ENCODE results near the gene PDE6A.

PDE6A gene

GRCh38 chr5:149836451-149837139 lies 108.0 kb downstream of the PDE6A start:
- no peak for DNase-seq (ENCODE audit: low read depth)

GRCh38 chr5:149834246-149834855 lies 110.2 kb downstream of the PDE6A start:
- DNase-seq (ENCODE audit: low read depth), result no peak

GRCh38 chr5:149833116-149833827 lies 111.3 kb downstream of the PDE6A start:
- DNase-seq (ENCODE audit: low read depth), result no peak

- no peak for DNase-seq (ENCODE audit: low read depth)
Measured at GRCh38 chr5:149832636-149833035, 112.0 kb downstream of the PDE6A start.

GRCh38 chr5:149831492-149831891 lies 113.1 kb downstream of the PDE6A start:
- peak; percentile 15 for DNase-seq (ENCODE audit: low read depth)

GRCh38 chr5:149830579-149830978 lies 114.0 kb downstream of the PDE6A start:
- DNase-seq (ENCODE audit: low read depth), result no peak

- no peak for DNase-seq (ENCODE audit: low read depth)
Measured at GRCh38 chr5:149829954-149830353, 114.6 kb downstream of the PDE6A start.

- DNase-seq (ENCODE audit: low read depth), result peak; percentile 66
Measured at GRCh38 chr5:149828161-149829011, 116.2 kb downstream of the PDE6A start.

GRCh38 chr5:149827546-149827945 lies 117.0 kb downstream of the PDE6A start:
- DNase-seq (ENCODE audit: low read depth), result no peak

GRCh38 chr5:149827086-149827485 lies 117.5 kb downstream of the PDE6A start:
- no peak for DNase-seq (ENCODE audit: low read depth)

GRCh38 chr5:149826574-149826973 lies 118.0 kb downstream of the PDE6A start:
- DNase-seq (ENCODE audit: low read depth), result no peak

GRCh38 chr5:149824846-149825245 lies 119.7 kb downstream of the PDE6A start:
- DNase-seq (ENCODE audit: low read depth), result no peak

GRCh38 chr5:149824120-149824519 lies 120.5 kb downstream of the PDE6A start:
- no peak for DNase-seq (ENCODE audit: low read depth)

- DNase-seq (ENCODE audit: low read depth), result no peak
Measured at GRCh38 chr5:149823375-149823774, 121.2 kb downstream of the PDE6A start.

GRCh38 chr5:149822301-149822700 lies 122.3 kb downstream of the PDE6A start:
- no peak for DNase-seq (ENCODE audit: low read depth)

- no peak for DNase-seq (ENCODE audit: low read depth)
Measured at GRCh38 chr5:149820536-149821510, 123.8 kb downstream of the PDE6A start.

- no peak for DNase-seq (ENCODE audit: low read depth)
Measured at GRCh38 chr5:149820012-149820411, 124.6 kb downstream of the PDE6A start.

GRCh38 chr5:149818116-149818515 lies 126.5 kb downstream of the PDE6A start:
- no peak for DNase-seq (ENCODE audit: low read depth)

GRCh38 chr5:149817539-149818060 lies 127.0 kb downstream of the PDE6A start:
- DNase-seq (ENCODE audit: low read depth), result no peak

- no peak for DNase-seq (ENCODE audit: low read depth)
Measured at GRCh38 chr5:149816661-149817060, 127.9 kb downstream of the PDE6A start.

GRCh38 chr5:149811453-149811852 lies 133.1 kb downstream of the PDE6A start:
- DNase-seq (ENCODE audit: low read depth), result no peak

Data from activated T-helper 9 cell treated with anti-CD3 and anti-CD28 coated beads, Interleukin-2, amount 50 U/mL, for 16 hours (primary cell).